Lung (tissue), 12 donors: ENCODE data around the gene CRMP1. TPM values are rescaled to one million over a fixed set of nuclear protein-coding genes. Genes with fewer than 3 reads are reported as not detected.

Experiments
- ATAC-seq: fragments of 200-7000 bp; cut with Tn5 transposase; one replicate; pipeline ENCODE4 v1.9.1; 2020; ENCODE audit warnings: moderate number of reproducible peaks; ENCODE audit not compliant: insufficient read depth, low FRiP score
- DNase-seq, 3 donors: peaks; one replicate each; pipeline ENCODE4 v3.0.0-alpha.2; 2013 to 2017
- H3K27ac ChIP-seq, 2 donors: one replicate each; pipeline ENCODE4 v1.5.1; 2013; ENCODE audit warnings: mild to moderate bottlenecking in 2 of 2, moderate library complexity in 2 of 2, control low read depth in 1 of 2, inconsistent platforms in 1 of 2, low read depth in 1 of 2, low read length in 1 of 2
- H3K27me3 ChIP-seq, 3 donors: one replicate each; pipeline ENCODE4 v1.5.1; 2013; ENCODE audit warnings: low read length in 2 of 3; ENCODE audit not compliant: control insufficient read depth in 3 of 3, insufficient read depth in 3 of 3
- H3K36me3 ChIP-seq, 4 donors: one replicate each; pipeline ENCODE4 v1.5.1; 2013; ENCODE audit warnings: low read length in 4 of 4, mild to moderate bottlenecking in 1 of 4, moderate library complexity in 1 of 4; ENCODE audit not compliant: control insufficient read depth in 4 of 4, insufficient read depth in 4 of 4
- H3K4me1 ChIP-seq, 5 donors: one replicate each; pipeline ENCODE4 v1.5.1; 2013; ENCODE audit warnings: low read length in 5 of 5, mild to moderate bottlenecking in 2 of 5, moderate library complexity in 1 of 5; ENCODE audit not compliant: control insufficient read depth in 5 of 5, insufficient read depth in 5 of 5
- H3K4me3 ChIP-seq: one replicate; pipeline ENCODE4 v1.5.1; 2013; ENCODE audit warnings: mild to moderate bottlenecking, control low read depth, moderate library complexity
- H3K9ac ChIP-seq, 2 donors: one replicate each; pipeline ENCODE4 v1.5.1; 2013; ENCODE audit warnings: low read length in 2 of 2, control low read depth in 1 of 2; ENCODE audit not compliant: insufficient read depth in 1 of 2
- H3K9me3 ChIP-seq, 4 donors: one replicate each; pipeline ENCODE4 v1.5.1; 2013; ENCODE audit warnings: low read length in 3 of 4, mild to moderate bottlenecking in 1 of 4, moderate library complexity in 1 of 4; ENCODE audit not compliant: control insufficient read depth in 4 of 4, insufficient read depth in 3 of 4
- WGBS, 2 donors: extraction: QIAGEN DNeasy Blood & Tissue Kit; methylation state at CpG; one replicate each; pipeline ENCODE4 v1.1.7; 2013; 5-methylcytosine and 5-hydroxymethylcytosine counted together
- polyA plus RNA-seq, 2 donors: library from polyadenylated mRNA; stranded (reverse); fragments of 200-250 nt; gene quantifications; one replicate each; pipeline ENCODE4 v1.2.1, GENCODE V29; 2013
- total RNA-seq, 2 donors: library from RNA; depleted of rRNA in 1 of 2; stranded (reverse); fragments of >200 nt in 1 of 2; gene quantifications; one replicate each; pipeline ENCODE4 v1.2.1, GENCODE V29; 2014 to 2021
- TF ChIP-seq, protein P1 (sequence below): IDR thresholded peaks from 2 replicates; pipeline ENCODE4 v1.5.1; 2012; ENCODE audit warnings: mild to moderate bottlenecking; ENCODE audit errors: control extremely low read depth, extremely low read depth
- donor health status: control.
- donor health status: control.
- donor health status: Bipolar disorder and iron deficiency.
- donor health status: healthy.
- donor health status: DM: yes; HTN: yes; CAD: no.

Gene CRMP1
- total and polyA plus RNA-seq, 4 donors = 2.1 to 24.4 (median 4.6) TPM

DNA sequence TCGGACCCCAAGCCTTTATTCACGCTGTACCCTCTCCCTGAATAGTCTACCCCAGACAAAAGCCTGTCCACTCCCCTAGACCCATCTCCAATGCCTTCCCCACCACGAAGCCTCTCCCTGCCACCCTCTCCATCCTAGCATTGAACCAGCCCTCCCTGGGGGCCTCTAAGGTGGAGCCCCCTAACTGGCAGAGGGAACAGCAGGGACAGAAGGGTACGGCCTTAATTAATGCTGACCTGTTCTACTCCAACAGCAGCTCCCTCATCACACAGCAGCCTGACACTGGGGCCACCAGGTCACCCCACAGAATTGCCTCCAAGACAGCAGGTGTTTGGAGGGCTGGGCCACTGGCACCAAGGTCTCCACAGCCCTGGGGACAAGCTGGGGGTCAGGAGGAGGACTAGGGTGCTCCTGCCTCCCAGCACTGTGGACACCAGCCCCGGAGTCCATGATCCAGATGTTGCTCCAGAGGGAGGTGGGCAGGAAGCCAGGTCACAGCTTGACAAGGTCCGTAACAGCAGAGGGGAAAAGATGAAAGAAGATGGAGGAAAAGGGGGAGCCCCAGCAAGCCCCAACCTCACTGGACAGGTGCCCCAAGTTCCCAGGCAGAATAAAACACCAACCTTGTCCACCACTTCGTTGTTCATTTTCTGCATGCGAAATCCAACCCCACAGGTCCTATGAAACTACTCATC lies 3.7 kb downstream of the CRMP1 start:
- no peak overlapping the region for H3K27ac ChIP-seq
- TF ChIP-seq, protein P1, sequence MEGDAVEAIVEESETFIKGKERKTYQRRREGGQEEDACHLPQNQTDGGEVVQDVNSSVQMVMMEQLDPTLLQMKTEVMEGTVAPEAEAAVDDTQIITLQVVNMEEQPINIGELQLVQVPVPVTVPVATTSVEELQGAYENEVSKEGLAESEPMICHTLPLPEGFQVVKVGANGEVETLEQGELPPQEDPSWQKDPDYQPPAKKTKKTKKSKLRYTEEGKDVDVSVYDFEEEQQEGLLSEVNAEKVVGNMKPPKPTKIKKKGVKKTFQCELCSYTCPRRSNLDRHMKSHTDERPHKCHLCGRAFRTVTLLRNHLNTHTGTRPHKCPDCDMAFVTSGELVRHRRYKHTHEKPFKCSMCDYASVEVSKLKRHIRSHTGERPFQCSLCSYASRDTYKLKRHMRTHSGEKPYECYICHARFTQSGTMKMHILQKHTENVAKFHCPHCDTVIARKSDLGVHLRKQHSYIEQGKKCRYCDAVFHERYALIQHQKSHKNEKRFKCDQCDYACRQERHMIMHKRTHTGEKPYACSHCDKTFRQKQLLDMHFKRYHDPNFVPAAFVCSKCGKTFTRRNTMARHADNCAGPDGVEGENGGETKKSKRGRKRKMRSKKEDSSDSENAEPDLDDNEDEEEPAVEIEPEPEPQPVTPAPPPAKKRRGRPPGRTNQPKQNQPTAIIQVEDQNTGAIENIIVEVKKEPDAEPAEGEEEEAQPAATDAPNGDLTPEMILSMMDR = no peak
- H3K9ac ChIP-seq = no peak overlapping the region
- DNase-seq (no peak), ATAC-seq (no peak)
- H3K27me3 ChIP-seq = peaks cover 8 to 70% (median 40%) of the 10 kb centered on the region in 3 donors
- peaks cover 0 to 26% (median 10%) of the 10 kb centered on the region in 5 donors for H3K4me1 ChIP-seq
- H3K9me3 ChIP-seq = peaks cover 0 to 12% (median 0%) of the 10 kb centered on the region in 4 donors
- WGBS, 2 donors = 20 to 29% methylated on average over 8 of the region's 8 CpGs
- H3K36me3 ChIP-seq = no peaks in the 10 kb centered on the region
- no peak overlapping the region for H3K4me3 ChIP-seq

DNA sequence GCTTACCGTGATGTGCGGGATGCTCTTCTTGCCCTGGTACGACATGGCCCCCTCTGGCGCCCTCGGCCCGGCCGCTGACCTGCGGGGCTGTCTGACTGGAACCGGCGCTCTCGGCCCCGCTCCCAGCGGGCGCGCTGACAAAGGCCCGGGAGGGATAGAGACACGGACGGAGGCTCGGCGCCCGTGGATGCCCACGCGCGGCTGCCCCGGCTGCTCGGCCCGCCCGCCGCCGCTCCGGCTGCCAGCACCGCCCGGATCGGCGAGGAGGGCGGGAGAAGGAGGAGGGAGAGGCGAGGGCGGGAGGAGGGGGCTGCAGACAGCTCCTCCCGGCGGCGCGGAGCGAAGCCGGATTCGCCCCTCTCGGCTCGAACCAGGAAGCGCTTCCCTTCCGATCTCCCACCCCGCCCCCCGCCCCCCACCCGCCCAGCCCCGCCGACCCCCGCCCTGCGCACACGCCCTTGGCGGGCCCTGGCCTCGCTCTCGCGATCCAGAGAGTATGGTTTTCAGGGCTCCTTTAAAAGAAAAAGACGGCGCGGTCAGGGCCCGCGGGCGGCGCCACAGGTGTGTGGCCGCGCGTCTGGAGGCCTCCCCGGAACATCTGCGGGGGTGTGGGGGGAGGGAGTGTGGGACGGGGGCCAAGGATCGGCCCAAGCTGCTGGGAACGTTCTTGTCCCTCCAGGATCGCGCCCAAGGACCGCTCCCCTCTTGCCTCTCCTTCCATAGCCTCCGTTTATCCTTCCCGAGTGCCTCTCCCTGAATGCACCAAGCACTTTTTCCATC lies 4.5 kb downstream of the CRMP1 start:
- Histone ChIP-seq H3K4me3 (peak overlapping the region; percentile 40), H3K9ac (no peak overlapping the region), H3K27me3 (peaks cover 7 to 63% (median 33%) of the 10 kb centered on the region in 3 donors), H3K4me1 (peaks cover 0 to 26% (median 4%) of the 10 kb centered on the region in 5 donors), H3K36me3 (no peaks in the 10 kb centered on the region), H3K27ac (peak overlapping the region in 1 of 2 donors; percentile 8), H3K9me3 (peaks cover 0 to 8% (median 0%) of the 10 kb centered on the region in 4 donors)
- DNase-seq (peak; percentile 71 to 81 (median 72)), ATAC-seq (no peak)
- WGBS, 2 donors = 1 to 2% methylated on average over 38 to 81 of the region's 81 CpGs
- TF ChIP-seq, protein P1 = no peak

- Histone ChIP-seq H3K4me1 (peaks cover 0 to 24% (median 3%) of the 10 kb centered on the region in 5 donors), H3K27me3 (peaks cover 4 to 59% (median 30%) of the 10 kb centered on the region in 3 donors), H3K9me3 (peaks cover 0 to 5% (median 0%) of the 10 kb centered on the region in 4 donors), H3K36me3 (no peaks in the 10 kb centered on the region), H3K4me3 (peak overlapping the region; percentile 40), H3K27ac (peak overlapping the region in 1 of 2 donors; percentile 8), H3K9ac (no peak overlapping the region)
- TF ChIP-seq, protein P1 = no peak
- DNase-seq (peak; percentile 53 to 60 (median 59)), ATAC-seq (no peak)
- 2% methylated on average over 47 to 70 of the region's 70 CpGs for WGBS, 2 donors
Measured at GRCh38 chr4:5887361-5888221, 5.3 kb downstream of the CRMP1 start.
